PC-9 (cell line): ENCODE measurements around the gene AIG1.

Experiments
- CTCF ChIP-seq: fragments of 200-600 bp; sonication (generic); conservative IDR thresholded peaks from 2 replicates; pipeline ENCODE4 v1.6.1; 2017; ENCODE audit warnings: mixed run types, antibody characterized with exemption, mild to moderate bottlenecking, moderate library complexity
- EZH2 ChIP-seq: fragments of 200-600 bp; sonication (generic); IDR thresholded peaks from 2 replicates; pipeline ENCODE4 v1.8.0; 2017; ENCODE audit warnings: antibody characterized with exemption, low read depth

GRCh38 chr6:143165315-143165855 is 104.7 kb downstream of the AIG1 start:
- no peak for TF ChIP-seq EZH2
- no peak for TF ChIP-seq CTCF
